K562 (cell line): ENCODE data around the gene COL8A2. TPM values are rescaled to one million over a fixed set of nuclear protein-coding genes. Genes with fewer than 3 reads are reported as not detected.
A peak's percentile ranks its signal among the peaks of the same experiment; 100 is the strongest.

ENCODE experiments used
- CBFA2T3 ChIP-seq: fragments of 450-650 bp; IDR thresholded peaks from 2 replicates; pipeline ENCODE4 v1.6.1; 2017
- DMBX1 ChIP-seq: fragments of 250-450 bp; sonication (Bioruptor Pico); IDR thresholded peaks from 2 replicates; pipeline ENCODE4 v1.8.0; 2022; ENCODE audit warnings: inconsistent platforms, mild to moderate bottlenecking, moderate library complexity, borderline replicate concordance
- ETV6 ChIP-seq, 3 experiments: fragments of 150-350 bp in 1 of 3; sonication (generic) in 1 of 3; formaldehyde crosslinking in 1 of 3; IDR thresholded peaks; 2 replicates each; pipeline versions ENCODE4 v1.6.1 to v1.8.0; 2014 to 2022; ENCODE audit warnings: borderline replicate concordance in 2 of 3, low read depth in 2 of 3, antibody characterized with exemption in 1 of 3, low read length in 1 of 3, mild to moderate bottlenecking in 1 of 3, missing genetic modification reagents in 1 of 3
- MTF1 ChIP-seq: fragments of 250-450 bp; sonication (Bioruptor Pico); IDR thresholded peaks from 2 replicates; pipeline ENCODE4 v1.9.0; 2021; ENCODE audit warnings: moderate library complexity, mild to moderate bottlenecking, inconsistent platforms, borderline replicate concordance
- PHF21A ChIP-seq: fragments of 450-650 bp; IDR thresholded peaks from 2 replicates; pipeline ENCODE4 v1.6.1; 2017; ENCODE audit warnings: low read depth, borderline replicate concordance
- SIN3A ChIP-seq, 2 experiments: fragments of 150-350 bp in 1 of 2; IDR thresholded peaks; 2 replicates each; pipeline ENCODE4 v1.6.1; 2011 to 2016; ENCODE audit warnings: borderline replicate concordance in 2 of 2, low read depth in 2 of 2, low read length in 2 of 2, mild to moderate bottlenecking in 2 of 2, moderate library complexity in 2 of 2; ENCODE audit not compliant: control insufficient read depth in 1 of 2
- TAF1 ChIP-seq: IDR thresholded peaks from 2 replicates; pipeline ENCODE4 v1.6.1; 2011; ENCODE audit warnings: mild to moderate bottlenecking, low read length, moderate library complexity; ENCODE audit not compliant: insufficient read depth, control insufficient read depth, severe bottlenecking; ENCODE audit errors: extremely low read depth
- ZC3H8 ChIP-seq: fragments of 450-650 bp; IDR thresholded peaks from 2 replicates; pipeline ENCODE4 v1.6.1; 2017
- ZNF696 ChIP-seq: fragments of 250-450 bp; sonication (Bioruptor Pico); conservative IDR thresholded peaks from 2 replicates; pipeline ENCODE4 v1.4.0; 2020; ENCODE audit warnings: mild to moderate bottlenecking, moderate library complexity
- polyA plus RNA-seq, 8 experiments: library from polyadenylated mRNA; depleted of rRNA in 4 of 8; stranded (reverse) in 5 of 8; unstranded in 3 of 8; fragments of >200 nt; fragmentation: Nextera tagmentation in 2 of 8; fragmentation: Illumina TruSeq in 1 of 8; extraction: Ambion mirVana in 2 of 8; extraction: Trizol in 1 of 8; gene quantifications; 2 replicates each; pipeline versions ENCODE4 v1.2.1 to v1.2.3, GENCODE V29; 2011 to 2014; ENCODE audit warnings: inconsistent platforms in 1 of 8, missing spikeins in 1 of 8
- total RNA-seq, 7 experiments: library from RNA; depleted of rRNA in 6 of 7; stranded (reverse); fragments of >200 nt in 6 of 7; fragmentation: Illumina TruSeq in 2 of 7; extraction: Trizol in 2 of 7; gene quantifications; 2 replicates each; pipeline versions ENCODE4 v1.2.1 to v1.2.3, GENCODE V29; 2011 to 2021; ENCODE audit warnings: low replicate concordance in 1 of 7
- TF ChIP-seq, protein P1 (sequence below): fragments of 200-800 bp; sonication (Bioruptor generic); IDR thresholded peaks from 2 replicates; pipeline ENCODE4 v1.6.1; 2017; ENCODE audit warnings: missing genetic modification characterization, missing compliant biosample characterization

The COL8A2 gene
- total and polyA plus RNA-seq, 9 of the 15 experiments (the other 6 are each of a cell fraction or from before 2014, with no cell fraction given), result 0.03 to 0.14 (median 0.04) TPM; not detected in 5

GRCh38 chr1:36089393-36090121, 35.5 kb downstream of the COL8A2 start (continued):
- TF ChIP-seq SIN3A (IDR thresholded peaks at IDR 0.05; ENCODE audit: borderline replicate concordance in 2 of 2, control insufficient read depth in 1 of 2, low read depth in 2 of 2, low read length in 2 of 2) (0 out of 4 replicates have a peak, but pooled peaks of 1 of the 2 experiments have one; percentile 9), ZC3H8 (no peak), ETV6 (IDR thresholded peaks at IDR 0.05; ENCODE audit: borderline replicate concordance in 1 of 2, low read depth in 2 of 2, low read length in 1 of 2) (no peak), ETV6 (CRISPR knock-in tag; IDR thresholded peaks at IDR 0.05; ENCODE audit: borderline replicate concordance) (no peak), DMBX1 (CRISPR knock-in tag) (no peak), TAF1 (no peak), PHF21A (0 out of 2 replicates have a peak, but pooled peaks have one; percentile 80), ZNF696 (CRISPR knock-in tag) (no peak), MTF1 (no peak), CBFA2T3 (peak; percentile 29; the same call in 1 of the 2 replicates)
- TF ChIP-seq, protein P1, sequence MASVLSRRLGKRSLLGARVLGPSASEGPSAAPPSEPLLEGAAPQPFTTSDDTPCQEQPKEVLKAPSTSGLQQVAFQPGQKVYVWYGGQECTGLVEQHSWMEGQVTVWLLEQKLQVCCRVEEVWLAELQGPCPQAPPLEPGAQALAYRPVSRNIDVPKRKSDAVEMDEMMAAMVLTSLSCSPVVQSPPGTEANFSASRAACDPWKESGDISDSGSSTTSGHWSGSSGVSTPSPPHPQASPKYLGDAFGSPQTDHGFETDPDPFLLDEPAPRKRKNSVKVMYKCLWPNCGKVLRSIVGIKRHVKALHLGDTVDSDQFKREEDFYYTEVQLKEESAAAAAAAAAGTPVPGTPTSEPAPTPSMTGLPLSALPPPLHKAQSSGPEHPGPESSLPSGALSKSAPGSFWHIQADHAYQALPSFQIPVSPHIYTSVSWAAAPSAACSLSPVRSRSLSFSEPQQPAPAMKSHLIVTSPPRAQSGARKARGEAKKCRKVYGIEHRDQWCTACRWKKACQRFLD (CRISPR knock-in tag), result 0 out of 2 replicates have a peak, but pooled peaks have one; percentile 23
